Thoracic aorta (tissue), 2 donors: ENCODE measurements around the gene BMPR1A. TPM values are rescaled to one million over a fixed set of nuclear protein-coding genes. Genes with fewer than 3 reads are reported as not detected.
A peak's percentile ranks its signal among the peaks of the same experiment; 100 is the strongest.

Experiments
- ATAC-seq: fragments of 150-250 bp; one replicate; pipeline ENCODE4 v1.8.0; 2017; ENCODE audit warnings: low read depth; ENCODE audit not compliant: insufficient number of reproducible peaks, low FRiP score
- DNase-seq: peaks from one replicate; pipeline ENCODE4 v3.0.0-alpha.2; 2020; ENCODE audit warnings: low spot score
- H3K27ac ChIP-seq, 2 donors: fragments of 200-600 bp; sonication (generic); 1 replicate in 1 of 2; 2 replicates in 1 of 2; pipeline ENCODE4 v1.5.1; 2016; ENCODE audit warnings: mild to moderate bottlenecking in 2 of 2, moderate library complexity in 2 of 2
- H3K27me3 ChIP-seq: fragments of 200-600 bp; sonication (generic); replicated peaks from 2 replicates; pipeline ENCODE4 v1.6.0; 2016; ENCODE audit warnings: mild to moderate bottlenecking; ENCODE audit not compliant: insufficient read depth
- H3K36me3 ChIP-seq: fragments of 200-600 bp; sonication (generic); one replicate; pipeline ENCODE4 v1.5.1; 2016
- H3K4me1 ChIP-seq, 2 donors: fragments of 200-600 bp; sonication (generic); 1 replicate in 1 of 2; 2 replicates in 1 of 2; pipeline versions ENCODE4 v1.5.1 to v1.6.0; 2016; ENCODE audit warnings: low read depth in 2 of 2, mild to moderate bottlenecking in 1 of 2; ENCODE audit not compliant: control insufficient read depth in 1 of 2
- H3K4me3 ChIP-seq: fragments of 200-600 bp; sonication (generic); 2 replicates; pipeline ENCODE4 v1.5.1; 2016; ENCODE audit warnings: mild to moderate bottlenecking
- H3K9me3 ChIP-seq: fragments of 200-600 bp; sonication (generic); 2 replicates; pipeline ENCODE4 v1.5.1; 2016
- CTCF ChIP-seq: fragments of 200-600 bp; sonication (generic); IDR thresholded peaks from one replicate; pipeline ENCODE4 v1.5.1; 2019; ENCODE audit warnings: antibody characterized with exemption
- total RNA-seq, 2 donors: library from RNA; depleted of rRNA; stranded (reverse); fragments of >200 nt; gene quantifications; one replicate each; pipeline versions ENCODE4 v1.1.0 to v1.2.3, GENCODE V29; 2016

BMPR1A gene
- total RNA-seq, 2 donors from 2014 or later, result 69.0 to 130 TPM

DNA sequence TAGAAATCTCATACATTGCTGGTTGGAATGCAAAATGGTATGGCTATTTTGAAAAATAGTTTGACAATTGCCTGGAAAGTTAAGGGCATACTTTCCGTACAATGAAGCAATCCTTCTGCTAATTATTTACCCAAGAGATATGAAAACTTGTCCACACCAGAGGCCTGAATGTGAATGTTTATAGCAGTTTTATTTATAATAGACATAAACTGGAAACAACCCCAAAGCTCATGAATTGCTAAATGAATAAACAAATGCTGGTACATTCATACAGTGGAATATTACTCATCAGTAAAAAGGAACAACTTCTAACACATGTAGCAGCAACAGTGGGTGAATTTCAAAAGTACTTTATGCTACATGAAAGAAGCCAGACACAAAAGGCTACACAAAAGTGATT, 158.3 kb downstream of the BMPR1A start:
- Histone ChIP-seq H3K4me3 (no peak overlapping the region), H3K27me3 (no peaks in the 10 kb centered on the region), H3K9me3 (no peaks in the 10 kb centered on the region), H3K4me1 (peaks cover 3 to 13% of the 10 kb centered on the region in 2 donors), H3K36me3 (peaks cover 23% of the 10 kb centered on the region), H3K27ac (no peak overlapping the region)
- ATAC-seq (no peak), DNase-seq (no peak)
- TF ChIP-seq CTCF, result no peak

DNA sequence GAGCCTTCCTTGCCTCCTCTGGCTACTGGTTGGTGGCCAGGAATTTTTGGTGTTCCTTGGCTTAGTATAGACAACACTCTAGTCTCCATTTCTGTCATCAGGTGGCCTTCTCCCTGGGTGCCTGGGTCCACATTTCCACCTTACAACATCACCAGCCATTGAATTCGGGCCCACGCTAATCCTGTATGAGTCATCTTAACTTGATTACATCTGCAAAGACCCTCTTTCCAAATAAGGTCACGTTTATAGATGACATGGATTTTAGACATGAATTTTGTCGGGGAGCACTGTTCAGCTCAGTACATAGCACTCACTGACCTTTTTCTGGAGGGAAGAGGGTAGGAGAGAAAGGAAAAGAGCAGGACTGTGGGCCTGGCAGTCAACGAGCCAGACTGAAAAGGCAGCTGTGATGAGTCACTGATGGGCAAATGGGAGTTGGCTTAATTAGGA, 161.6 kb downstream of the BMPR1A start:
- Histone ChIP-seq H3K27me3 (no peaks in the 10 kb centered on the region), H3K4me1 (peaks cover 3 to 26% of the 10 kb centered on the region in 2 donors), H3K27ac (peak overlapping the region; percentile 73 to 85), H3K4me3 (no peak overlapping the region), H3K36me3 (peaks cover 18% of the 10 kb centered on the region), H3K9me3 (no peaks in the 10 kb centered on the region)
- no peak for TF ChIP-seq CTCF
- no peak for DNase-seq
- ATAC-seq, result no peak

- no peaks in the 10 kb centered on the region for H3K27me3 ChIP-seq
- no peak for TF ChIP-seq CTCF
- no peaks in the 10 kb centered on the region for H3K36me3 ChIP-seq
- peaks cover 9 to 39% of the 10 kb centered on the region in 2 donors for H3K4me1 ChIP-seq
- DNase-seq (no peak), ATAC-seq (peak; percentile 80)
- H3K4me3 ChIP-seq, result no peak overlapping the region
- no peaks in the 10 kb centered on the region for H3K9me3 ChIP-seq
- peak overlapping the region; percentile 80 to 83 for H3K27ac ChIP-seq
These were observed 166.1 kb downstream of the BMPR1A start for GRCh38 chr10:86922553-86922961.

DNA sequence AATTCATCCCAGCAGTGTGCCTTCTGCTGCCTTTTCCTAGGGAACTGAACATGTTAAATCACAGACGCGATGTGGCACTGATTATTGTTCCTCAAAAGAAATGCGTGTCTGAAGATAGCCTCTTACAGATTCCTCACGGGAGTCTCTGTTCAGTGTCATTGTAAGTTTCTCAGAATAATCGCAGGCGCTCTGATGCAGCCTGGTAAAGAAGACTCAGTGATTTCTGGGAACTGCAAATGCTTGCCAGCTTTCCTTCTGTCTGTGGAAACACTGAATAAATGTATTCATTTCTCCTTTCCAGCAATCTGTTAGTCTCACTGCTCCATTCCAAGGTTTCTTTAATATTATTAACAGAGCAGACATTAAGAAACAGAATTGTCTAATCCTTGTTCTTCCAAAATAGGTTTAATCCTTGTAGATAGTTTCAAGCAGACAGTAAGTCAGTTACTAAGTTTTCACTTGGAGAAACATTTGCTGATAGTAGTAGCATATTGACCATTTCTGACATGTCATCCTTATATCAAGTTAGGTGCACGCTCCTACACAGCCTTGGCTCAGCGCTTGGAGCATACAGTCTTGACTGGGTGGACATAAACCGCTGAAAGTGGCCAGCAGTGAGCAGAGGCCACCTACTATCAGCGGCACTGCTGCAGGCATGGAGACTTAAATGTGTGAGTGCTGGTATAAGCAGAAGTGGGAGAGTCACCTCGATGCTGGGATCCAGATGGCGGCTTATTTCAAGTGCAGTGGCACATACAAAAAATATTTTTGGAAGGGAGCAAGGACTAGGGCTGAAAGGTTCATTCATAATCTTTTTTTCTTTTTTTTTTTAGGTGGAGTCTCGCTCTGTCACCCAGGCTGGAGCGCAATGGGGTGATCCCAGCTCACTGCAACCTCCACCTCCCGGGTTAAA, 173.3 kb downstream of the BMPR1A start:
- TF ChIP-seq CTCF, result no peak
- peak overlapping the region in 1 of 2 donors; percentile 35 for H3K27ac ChIP-seq
- H3K4me1 ChIP-seq, result peaks cover 6 to 31% of the 10 kb centered on the region in 2 donors
- H3K4me3 ChIP-seq, result no peak overlapping the region
- H3K36me3 ChIP-seq, result peaks cover 15% of the 10 kb centered on the region
- no peaks in the 10 kb centered on the region for H3K27me3 ChIP-seq
- H3K9me3 ChIP-seq, result no peaks in the 10 kb centered on the region
- DNase-seq, result no peak
- no peak for ATAC-seq

DNA sequence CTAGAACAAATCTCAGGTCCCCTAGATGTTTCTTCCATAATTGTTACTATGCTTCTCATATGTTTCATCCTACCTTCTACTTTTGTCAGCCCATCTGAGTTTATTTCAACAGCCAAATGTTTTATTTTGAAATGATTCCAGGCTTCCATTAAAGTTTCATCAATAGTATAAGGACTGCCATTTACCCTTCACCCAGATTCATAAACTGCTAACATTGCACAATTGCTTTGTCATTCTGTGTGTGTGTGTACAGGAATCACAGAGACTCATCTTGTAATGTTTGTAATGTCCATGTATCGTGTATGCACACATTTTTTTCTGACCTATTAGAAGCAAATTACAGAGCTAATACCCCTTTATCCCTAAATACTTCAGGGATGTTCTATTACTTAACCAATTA, 175.5 kb downstream of the BMPR1A start:
- no peak for TF ChIP-seq CTCF
- ATAC-seq (no peak), DNase-seq (no peak)
- H3K27me3 ChIP-seq, result no peaks in the 10 kb centered on the region
- peaks cover 7 to 28% of the 10 kb centered on the region in 2 donors for H3K4me1 ChIP-seq
- H3K27ac ChIP-seq, result peak overlapping the region; percentile 4 to 15
- no peak overlapping the region for H3K4me3 ChIP-seq
- peaks cover 15% of the 10 kb centered on the region for H3K36me3 ChIP-seq
- no peaks in the 10 kb centered on the region for H3K9me3 ChIP-seq
